GM21619 (cell line): ENCODE measurements around the gene HEATR9.

Experiments used
- ATAC-seq: cut with Tn5 transposase; IDR thresholded peaks from one replicate; pipeline ENCODE4 v1.9.1; 2021; ENCODE audit not compliant: unreplicated experiment

HEATR9 gene

DNA sequence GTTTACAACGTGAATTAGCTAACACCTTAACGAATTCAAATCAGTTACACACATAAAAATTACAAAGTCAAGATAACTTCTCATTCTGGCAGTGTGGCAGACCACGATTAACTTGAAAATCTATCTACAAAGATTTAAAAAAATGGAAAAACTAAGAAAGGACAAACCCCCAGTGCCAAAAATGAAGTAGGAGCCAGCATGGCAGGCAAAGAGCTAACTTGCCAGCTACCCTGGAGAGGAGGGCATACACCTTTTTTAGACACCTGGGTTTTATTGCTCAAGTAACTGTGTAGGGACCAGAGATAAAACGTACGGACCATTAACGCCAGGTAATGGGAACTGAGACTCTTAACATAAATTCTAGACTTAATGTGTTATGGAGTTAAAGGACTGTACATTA is 56.9 kb downstream of the HEATR9 start:
- no peak for ATAC-seq

GRCh38 chr17:35809855-35810461 is 58.7 kb downstream of the HEATR9 start:
- no peak for ATAC-seq

- peak; percentile 90 for ATAC-seq
These were observed 59.5 kb downstream of the HEATR9 start, which contains the start of gene TAF15 for GRCh38 chr17:35808962-35809854. TAF15 (plus strand) TSS chr17:35809484; CDS start chr17:35809570, 86 bp downstream.

DNA sequence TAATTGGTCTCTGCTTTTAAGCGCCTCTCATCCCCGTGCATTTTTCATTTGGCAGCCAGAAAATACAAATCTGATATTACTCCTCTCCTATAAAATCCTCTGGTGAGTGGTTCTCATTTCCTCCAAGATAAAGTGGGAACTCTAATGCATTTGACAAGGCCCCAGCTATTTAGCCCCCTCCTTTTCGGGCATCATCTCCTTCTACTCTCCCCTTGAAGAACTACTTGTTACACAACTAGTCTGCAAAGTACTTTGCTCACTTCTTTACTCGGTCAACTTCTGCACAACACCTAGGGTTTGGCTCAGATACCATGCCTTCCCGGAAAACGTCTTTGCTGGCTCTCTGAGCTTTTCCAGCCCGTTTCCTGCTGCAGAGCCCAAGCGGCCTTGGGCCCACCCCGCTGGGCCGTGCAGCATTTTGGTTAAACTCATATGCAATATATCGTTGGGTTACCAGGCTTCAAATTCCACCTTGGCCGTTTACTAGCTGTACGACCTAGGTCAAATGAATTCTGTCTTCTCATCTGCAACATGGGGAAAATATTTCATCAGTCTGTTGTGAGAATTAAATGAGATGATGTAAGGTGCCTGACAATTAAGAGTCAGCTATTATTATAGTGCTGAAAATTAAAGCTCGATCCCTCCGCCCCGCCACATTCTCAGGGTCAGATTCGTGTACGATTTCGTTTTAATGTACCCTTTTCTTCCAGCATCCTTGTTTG is 60.3 kb downstream of the HEATR9 start:
- no peak for ATAC-seq

GRCh38 chr17:35807371-35808144 is 61.1 kb downstream of the HEATR9 start:
- no peak for ATAC-seq
